Natural killer cell (primary cell): ENCODE data around the gene CHMP4A. TPM values are rescaled to one million over a fixed set of nuclear protein-coding genes. Genes with fewer than 3 reads are reported as not detected.

Experiments used
- ATAC-seq, 3 donors: fragments of 150-1000 bp in 2 of 3; fragments of 200-7000 bp in 1 of 3; cut with Tn5 transposase; 1 replicate in 1 of 3; 2 replicates in 2 of 3; pipeline ENCODE4 v1.10.0; 2021; ENCODE audit warnings: mild to moderate bottlenecking in 2 of 3, moderate library complexity in 2 of 3
- DNase-seq, 2 donors: peaks; one replicate each; pipeline versions ENCODE4 v3.0.0 to v3.0.0-alpha.2; 2013 to 2021; ENCODE audit warnings: mixed read lengths in 1 of 2
- H3K27ac ChIP-seq: one replicate; pipeline ENCODE4 v1.5.1; 2013; ENCODE audit warnings: mild to moderate bottlenecking, low read length
- H3K27me3 ChIP-seq: one replicate; pipeline ENCODE4 v1.6.1; 2013; ENCODE audit warnings: low read length; ENCODE audit not compliant: control insufficient read depth, insufficient read depth
- H3K36me3 ChIP-seq: one replicate; pipeline ENCODE4 v1.6.1; 2013; ENCODE audit warnings: low read length; ENCODE audit not compliant: control insufficient read depth, insufficient read depth
- H3K4me1 ChIP-seq: one replicate; pipeline ENCODE4 v1.6.1; 2013; ENCODE audit warnings: low read length; ENCODE audit not compliant: control insufficient read depth, insufficient read depth
- H3K4me3 ChIP-seq: one replicate; pipeline ENCODE4 v1.5.1; 2013; ENCODE audit warnings: low read length
- H3K9me3 ChIP-seq: one replicate; pipeline ENCODE4 v1.6.1; 2013; ENCODE audit warnings: low read length; ENCODE audit not compliant: control insufficient read depth, insufficient read depth
- H3K27ac Mint-ChIP-seq, 2 donors: one replicate each; pipeline ENCODE4 v1.8.0; 2022; ENCODE audit warnings: mild to moderate bottlenecking in 2 of 2, mixed read lengths in 2 of 2, moderate library complexity in 1 of 2
- H3K27me3 Mint-ChIP-seq, 2 donors: one replicate each; pipeline ENCODE4 v1.8.0; 2022; ENCODE audit warnings: low read depth in 2 of 2, mixed read lengths in 2 of 2
- H3K36me3 Mint-ChIP-seq: one replicate; pipeline ENCODE4 v1.8.0; 2022; ENCODE audit warnings: mixed read lengths
- H3K4me1 Mint-ChIP-seq, 2 donors: one replicate each; pipeline ENCODE4 v1.8.0; 2022; ENCODE audit warnings: mixed read lengths in 2 of 2
- H3K4me3 Mint-ChIP-seq: one replicate; pipeline ENCODE4 v1.8.0; 2022; ENCODE audit warnings: mild to moderate bottlenecking, moderate library complexity, mixed read lengths
- H3K9me3 Mint-ChIP-seq, 2 donors: one replicate each; pipeline ENCODE4 v1.8.0; 2022; ENCODE audit warnings: mixed read lengths in 2 of 2
- CTCF ChIP-seq: fragments of 200-600 bp; IDR thresholded peaks from one replicate; pipeline ENCODE4 v1.8.0; 2022; ENCODE audit warnings: antibody characterized with exemption
- WGBS: methylation state at CpG from one replicate; pipeline ENCODE4 v1.1.7; 2013; ENCODE audit warnings: missing lambda C conversion rate; ENCODE audit not compliant: insufficient coverage; 5-methylcytosine and 5-hydroxymethylcytosine counted together
- intact Hi-C: fragments of 100-400 bp; cut with micrococcal nuclease; formaldehyde crosslinking; loops from one replicate; pipeline ENCODE4 v1.14.2; 2022
- total RNA-seq, 4 donors: library from RNA; stranded (reverse); fragments of 120-200 nt in 1 of 4; gene quantifications; one replicate each; pipeline versions ENCODE4 v1.2.3 to v1.2.4, GENCODE V29; 2013 to 2022

The CHMP4A gene
- total RNA-seq, 3 donors from 2014 or later (not counting 1 experiment from before 2014, with no cell fraction given), result 105 to 118 (median 115) TPM

DNA sequence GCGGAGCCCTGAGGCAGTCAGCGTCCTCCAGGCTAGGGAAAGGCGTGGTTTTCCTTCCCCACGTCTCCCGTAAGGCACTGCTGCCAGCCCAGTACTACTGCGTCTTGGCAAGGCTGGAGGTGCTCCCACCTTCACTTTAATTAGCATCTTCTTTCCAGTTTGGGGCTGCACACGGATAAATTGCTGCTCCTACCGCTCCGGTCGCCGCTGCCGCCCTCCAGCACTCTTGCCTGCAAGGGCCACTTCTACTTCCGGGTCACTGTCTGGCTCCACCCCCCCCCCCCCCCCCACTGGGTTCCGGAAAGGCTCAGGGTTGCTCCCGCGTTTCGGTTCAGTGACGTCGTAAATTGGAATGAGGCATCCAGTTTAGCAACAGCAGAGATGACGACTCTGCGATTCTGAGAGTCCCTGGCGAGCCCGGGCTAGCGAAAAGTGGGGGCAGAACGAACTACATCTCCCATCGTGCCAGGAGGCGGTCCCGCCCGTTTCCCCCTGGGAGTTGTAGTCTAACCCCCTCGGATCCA, 18.9 kb upstream of the CHMP4A start, which contains the start of gene NEDD8:
NEDD8 (minus strand) TSS at position 247 of the 524 bp plus-strand sequence; CDS start at position 147, 100 bp downstream.
- Mint-ChIP-seq H3K27ac (peak within 1 kb of the TSS; percentile 87 to 100), H3K9me3 (no peaks in the 10 kb centered on the region), H3K4me3 (peak within 1 kb of the TSS; percentile 86), H3K36me3 (peaks cover 11% of the 10 kb centered on the region), H3K27me3 (no peaks in the 10 kb centered on the region), H3K4me1 (peaks cover 46 to 55% of the 10 kb centered on the region in 2 donors)
- Histone ChIP-seq H3K9me3 (no peaks in the 10 kb centered on the region), H3K27ac (peak within 1 kb of the TSS; percentile 77), H3K36me3 (peaks cover 32% of the 10 kb centered on the region), H3K27me3 (no peaks in the 10 kb centered on the region), H3K4me1 (peaks cover 24% of the 10 kb centered on the region), H3K4me3 (peak within 1 kb of the TSS; percentile 71)
- intact Hi-C loops, result loop anchor here (1.0 to 5.0 kb wide), 4 partner anchors 10 to 40 kb away; partner anchors contain the start of genes MDP1, RABGGTA, TINF2 and TM9SF1
- ATAC-seq (peak; percentile 88 to 91 (median 90)), DNase-seq (peak; percentile 78 to 92)
- no peak for TF ChIP-seq CTCF
- WGBS, result under 1% methylated on average over 29 of the region's 30 CpGs

GRCh38 chr14:24231263-24232120, 18.2 kb upstream of the CHMP4A start:
- H3K36me3 Mint-ChIP-seq, result peaks cover 9% of the 10 kb centered on the region
- peak overlapping the region; percentile 87 to 100 for H3K27ac Mint-ChIP-seq
- DNase-seq (peak in 1 of 2 donors; percentile 53), ATAC-seq (no peak)
- no peaks in the 10 kb centered on the region for H3K27me3 Mint-ChIP-seq
- Histone ChIP-seq H3K36me3 (peaks cover 27% of the 10 kb centered on the region), H3K27ac (peak overlapping the region; percentile 77), H3K27me3 (no peaks in the 10 kb centered on the region), H3K4me3 (peak overlapping the region; percentile 71), H3K4me1 (peaks cover 24% of the 10 kb centered on the region), H3K9me3 (no peaks in the 10 kb centered on the region)
- H3K4me3 Mint-ChIP-seq, result peak overlapping the region; percentile 86
- no peak for TF ChIP-seq CTCF
- WGBS, result 5% methylated on average over 20 of the region's 23 CpGs
- H3K9me3 Mint-ChIP-seq, result no peaks in the 10 kb centered on the region
- intact Hi-C loops, result loop anchor here (1.0 to 5.0 kb wide), 4 partner anchors 11 to 41 kb away; partner anchors contain the start of genes MDP1, RABGGTA, TINF2 and TM9SF1
- H3K4me1 Mint-ChIP-seq, result peaks cover 45 to 52% of the 10 kb centered on the region in 2 donors

DNA sequence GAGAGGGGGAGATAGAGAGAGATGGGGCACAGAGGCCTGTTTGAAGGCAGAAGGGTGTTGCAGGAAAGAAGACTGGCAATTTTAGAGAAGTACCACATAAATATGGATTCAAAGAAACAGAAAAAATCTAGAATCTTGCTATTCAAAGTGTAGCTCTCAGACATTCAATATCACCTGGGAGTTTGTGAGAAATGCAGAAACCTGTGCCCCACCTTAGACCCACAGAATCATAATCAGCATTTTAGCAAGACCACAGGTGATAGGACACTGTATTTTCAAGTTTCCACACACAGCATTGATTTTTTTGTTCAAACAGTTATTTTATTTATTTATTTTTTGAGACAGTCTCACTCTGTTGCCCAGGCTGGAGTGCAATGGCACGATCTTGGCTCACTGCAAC, 15.6 kb upstream of the CHMP4A start:
- H3K36me3 Mint-ChIP-seq, result no peaks in the 10 kb centered on the region
- Histone ChIP-seq H3K27me3 (no peaks in the 10 kb centered on the region), H3K27ac (no peak overlapping the region), H3K36me3 (peaks cover 7% of the 10 kb centered on the region), H3K9me3 (no peaks in the 10 kb centered on the region), H3K4me1 (peaks cover 24% of the 10 kb centered on the region), H3K4me3 (no peak overlapping the region)
- ATAC-seq (no peak), DNase-seq (no peak)
- no peaks in the 10 kb centered on the region for H3K9me3 Mint-ChIP-seq
- H3K27me3 Mint-ChIP-seq, result no peaks in the 10 kb centered on the region
- TF ChIP-seq CTCF, result no peak
- 56% methylated on average over 1 of the region's 1 CpG for WGBS
- no peak overlapping the region for H3K27ac Mint-ChIP-seq
- H3K4me1 Mint-ChIP-seq, result peaks cover 24 to 32% of the 10 kb centered on the region in 2 donors
- no peak overlapping the region for H3K4me3 Mint-ChIP-seq
- intact Hi-C loops, result no loop called here
